Testis (tissue), 2 donors: ENCODE results near the gene PTPRK.

Experiments
- POLR2A ChIP-seq: fragments of 450-650 bp; IDR thresholded peaks from one replicate; pipeline ENCODE4 v1.6.1; 2017; ENCODE audit warnings: antibody characterized with exemption, mild to moderate bottlenecking, moderate library complexity
- TF ChIP-seq, protein P1 (sequence below), 3 experiments: fragments of 450-650 bp in 2 of 3; fragments of 200-600 bp in 1 of 3; sonication (generic) in 1 of 3; IDR thresholded peaks; one replicate each; pipeline ENCODE4 v1.5.1; 2016 to 2019; ENCODE audit warnings: antibody characterized with exemption in 3 of 3, mild to moderate bottlenecking in 2 of 3, moderate library complexity in 1 of 3

DNA sequence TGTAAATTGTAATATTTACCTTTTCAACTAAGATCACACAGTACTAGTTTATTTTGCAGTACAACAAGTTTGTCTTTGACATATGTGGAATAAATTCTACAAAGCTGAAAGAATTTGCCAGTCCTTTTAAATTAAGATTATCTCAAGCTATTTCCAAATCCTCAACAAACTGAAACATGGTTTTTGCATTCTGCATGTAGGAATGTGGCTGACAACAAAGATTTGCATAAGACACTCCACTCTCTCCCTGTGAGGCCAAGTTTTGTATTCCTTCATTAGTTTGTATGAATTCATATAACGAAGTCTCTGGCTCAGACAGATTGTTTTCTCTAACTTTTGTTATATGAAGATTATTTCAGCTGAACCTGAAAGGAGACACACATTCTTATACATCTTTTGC lies 495.4 kb downstream of the PTPRK start:
- TF ChIP-seq, protein P1, sequence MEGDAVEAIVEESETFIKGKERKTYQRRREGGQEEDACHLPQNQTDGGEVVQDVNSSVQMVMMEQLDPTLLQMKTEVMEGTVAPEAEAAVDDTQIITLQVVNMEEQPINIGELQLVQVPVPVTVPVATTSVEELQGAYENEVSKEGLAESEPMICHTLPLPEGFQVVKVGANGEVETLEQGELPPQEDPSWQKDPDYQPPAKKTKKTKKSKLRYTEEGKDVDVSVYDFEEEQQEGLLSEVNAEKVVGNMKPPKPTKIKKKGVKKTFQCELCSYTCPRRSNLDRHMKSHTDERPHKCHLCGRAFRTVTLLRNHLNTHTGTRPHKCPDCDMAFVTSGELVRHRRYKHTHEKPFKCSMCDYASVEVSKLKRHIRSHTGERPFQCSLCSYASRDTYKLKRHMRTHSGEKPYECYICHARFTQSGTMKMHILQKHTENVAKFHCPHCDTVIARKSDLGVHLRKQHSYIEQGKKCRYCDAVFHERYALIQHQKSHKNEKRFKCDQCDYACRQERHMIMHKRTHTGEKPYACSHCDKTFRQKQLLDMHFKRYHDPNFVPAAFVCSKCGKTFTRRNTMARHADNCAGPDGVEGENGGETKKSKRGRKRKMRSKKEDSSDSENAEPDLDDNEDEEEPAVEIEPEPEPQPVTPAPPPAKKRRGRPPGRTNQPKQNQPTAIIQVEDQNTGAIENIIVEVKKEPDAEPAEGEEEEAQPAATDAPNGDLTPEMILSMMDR (IDR thresholded peaks at IDR 0.05) = no peak
- TF ChIP-seq POLR2A = no peak
